ENCODE measurements around the gene PITPNB.
A peak's percentile ranks its signal among the peaks of the same experiment; 100 is the strongest.

PITPNB gene

GRCh38 chr22:27880778-27881394, 38.2 kb downstream of the PITPNB start:
- DNase-seq (ENCODE audit: low read depth): peak; percentile 79

DNA sequence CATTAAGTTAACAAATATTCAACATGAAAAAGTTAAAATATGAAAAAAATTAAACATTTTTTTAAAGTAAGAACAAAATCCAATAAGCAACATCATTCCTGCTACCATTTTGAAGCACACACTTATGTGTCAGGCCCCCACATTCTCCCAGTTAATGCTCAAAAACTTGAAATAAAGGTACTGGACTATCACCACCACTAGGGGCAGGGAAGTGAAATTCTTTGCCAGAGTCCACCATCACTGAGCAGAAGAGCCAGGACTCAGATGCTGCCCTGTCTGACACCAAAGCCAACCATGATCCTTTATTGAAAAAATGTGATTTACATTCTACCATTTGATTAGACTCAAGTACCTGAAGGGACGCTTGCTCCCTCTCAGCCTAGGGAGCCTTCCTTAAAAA, 39.1 kb downstream of the PITPNB start:
- peak; percentile 57 for DNase-seq (ENCODE audit: low read depth)

- DNase-seq (ENCODE audit: low read depth): no peak
Observed at GRCh38 chr22:27878541-27878940, 40.5 kb downstream of the PITPNB start.

- DNase-seq (ENCODE audit: low read depth): no peak
Observed at GRCh38 chr22:27877501-27877900, 41.6 kb downstream of the PITPNB start.

DNA sequence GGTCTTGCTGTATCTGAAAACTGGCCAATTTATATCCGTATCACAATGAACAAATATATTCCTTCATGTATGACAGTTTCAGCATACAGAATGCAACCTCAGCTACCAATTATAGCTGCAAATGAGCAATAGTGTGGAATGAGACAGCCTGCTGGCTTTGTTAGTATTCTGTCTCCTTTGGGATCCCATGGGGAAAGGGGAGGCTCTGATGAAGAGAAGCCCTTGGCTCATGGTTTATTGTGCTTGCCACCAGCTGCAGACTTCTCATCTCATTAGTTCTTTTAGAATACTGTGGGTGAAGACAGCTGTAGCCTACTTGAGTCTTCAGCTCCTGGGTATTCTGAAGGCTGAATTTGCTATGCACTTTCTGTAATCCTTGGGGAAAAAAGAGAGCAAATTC, 42.4 kb downstream of the PITPNB start:
- DNase-seq (ENCODE audit: low read depth): no peak

- DNase-seq (ENCODE audit: low read depth): no peak
Observed at GRCh38 chr22:27875951-27876350, 43.1 kb downstream of the PITPNB start.

DNA sequence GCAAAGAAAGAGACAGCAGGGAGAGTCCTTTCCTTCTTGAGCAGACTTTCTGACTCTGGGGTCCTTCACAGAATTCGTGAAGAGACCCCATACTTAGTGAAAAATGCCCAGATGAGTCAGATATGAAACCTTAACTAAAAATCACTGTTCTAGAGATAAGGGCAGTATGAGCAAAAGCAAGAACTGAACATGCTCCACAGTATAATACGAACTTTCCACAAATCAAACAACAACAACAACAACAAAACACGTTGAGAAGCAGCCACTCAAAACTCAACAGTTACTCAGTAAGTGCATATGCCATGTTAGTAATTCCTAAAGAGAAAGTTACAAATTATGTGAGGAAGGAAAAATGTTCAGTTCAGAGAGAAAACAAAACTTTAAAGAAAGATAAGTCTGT, 44.3 kb downstream of the PITPNB start:
- no peak for DNase-seq (ENCODE audit: low read depth)

DNA sequence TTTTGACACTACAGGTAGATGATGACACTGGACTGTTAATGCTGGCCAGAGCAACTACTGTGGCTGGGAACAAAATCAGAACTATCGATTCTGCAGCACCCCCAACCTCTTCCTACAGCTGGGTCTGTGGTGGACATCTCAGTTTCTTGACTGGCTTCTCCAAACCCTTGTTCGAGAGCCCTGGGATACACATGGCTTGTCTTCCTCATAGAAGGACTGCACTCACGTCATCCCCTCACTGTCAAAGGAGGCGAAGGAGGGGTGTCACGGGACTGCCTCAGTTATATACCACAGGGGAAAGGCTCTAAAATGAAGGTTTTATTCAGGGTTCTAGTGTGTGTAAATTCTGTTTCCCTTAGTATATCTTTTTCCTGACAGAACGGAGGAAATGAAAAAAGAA, 44.9 kb downstream of the PITPNB start:
- no peak for DNase-seq (ENCODE audit: low read depth)

- DNase-seq (ENCODE audit: low read depth): no peak
Observed at GRCh38 chr22:27873472-27873871, 45.6 kb downstream of the PITPNB start.

GRCh38 chr22:27872488-27872887, 46.6 kb downstream of the PITPNB start:
- no peak for DNase-seq (ENCODE audit: low read depth)

GRCh38 chr22:27871306-27872014, 47.6 kb downstream of the PITPNB start:
- no peak for DNase-seq (ENCODE audit: low read depth)

GRCh38 chr22:27870234-27871191, 48.5 kb downstream of the PITPNB start:
- DNase-seq (ENCODE audit: low read depth): no peak

DNA sequence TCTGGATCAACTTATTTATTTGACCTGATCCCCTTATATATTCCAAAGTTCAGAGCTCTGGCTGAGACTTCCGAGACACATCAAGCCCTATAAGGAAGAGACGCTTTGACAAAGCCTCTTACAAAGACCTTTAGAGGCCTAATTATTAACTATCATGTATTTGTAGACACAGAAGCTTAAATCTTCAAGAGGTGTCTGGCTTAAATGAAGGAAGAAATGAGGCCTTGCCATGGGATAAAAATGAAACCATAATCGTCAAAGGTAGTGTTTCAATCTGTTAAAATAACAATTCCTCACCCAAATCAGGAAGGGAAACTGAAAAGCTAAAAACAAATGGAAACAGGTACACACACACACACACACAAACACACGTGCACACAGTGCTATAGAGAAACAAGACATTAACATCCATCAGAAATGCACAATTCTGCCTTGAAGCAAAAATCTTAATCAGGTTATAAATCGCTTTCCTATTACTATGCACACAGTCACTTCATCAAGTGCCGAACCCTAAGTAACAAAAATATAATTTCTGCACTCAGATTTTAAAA, 50.2 kb downstream of the PITPNB start:
- no peak for DNase-seq (ENCODE audit: low read depth)

DNA sequence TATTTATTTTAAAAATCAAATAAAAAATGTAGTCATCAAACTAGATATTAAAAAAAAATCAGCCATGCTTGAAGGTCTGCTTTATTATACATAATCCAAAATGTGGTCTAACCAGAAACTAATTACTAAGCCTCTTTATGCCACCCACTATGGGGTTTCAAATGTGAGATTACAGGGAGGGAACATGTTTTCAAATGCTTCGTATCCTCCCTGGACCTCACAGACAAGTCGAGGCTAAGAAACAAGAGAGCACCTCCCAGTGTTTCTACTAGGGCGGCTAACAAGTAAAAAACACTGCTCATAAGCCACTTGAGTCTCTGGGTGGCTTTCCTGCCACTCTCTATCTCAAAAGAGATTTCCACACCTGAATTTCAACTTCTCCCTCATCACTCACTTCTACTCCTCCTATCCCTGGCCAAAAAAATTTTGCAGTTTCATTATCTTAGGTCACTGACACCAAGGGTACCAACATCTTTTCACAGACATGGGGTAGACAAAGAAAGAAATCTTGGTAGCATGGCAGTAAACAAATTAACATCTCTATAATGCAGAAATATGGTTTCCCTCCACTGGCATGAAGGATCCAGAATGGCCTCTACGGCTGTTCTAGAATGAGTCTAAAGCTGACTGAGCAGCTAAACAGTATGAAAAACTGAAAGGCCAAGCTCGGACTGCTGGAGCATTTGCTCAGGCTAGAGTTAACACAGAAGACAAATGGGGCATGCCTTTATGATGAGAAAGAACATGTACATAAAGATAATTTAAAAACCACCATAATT, 50.9 kb downstream of the PITPNB start:
- no peak for DNase-seq (ENCODE audit: low read depth)

- DNase-seq (ENCODE audit: low read depth): peak; percentile 62
Observed at GRCh38 chr22:27867085-27867952, 51.7 kb downstream of the PITPNB start.

GRCh38 chr22:27866135-27867084, 52.6 kb downstream of the PITPNB start:
- peak; percentile 96 for DNase-seq (ENCODE audit: low read depth)

GRCh38 chr22:27865496-27865895, 53.6 kb downstream of the PITPNB start:
- no peak for DNase-seq (ENCODE audit: low read depth)

- no peak for DNase-seq (ENCODE audit: low read depth)
Observed at GRCh38 chr22:27863556-27863955, 55.5 kb downstream of the PITPNB start.

- no peak for DNase-seq (ENCODE audit: low read depth)
Observed at GRCh38 chr22:27863001-27863400, 56.1 kb downstream of the PITPNB start.

- DNase-seq (ENCODE audit: low read depth): peak; percentile 38
Observed at GRCh38 chr22:27859336-27859735, 59.7 kb downstream of the PITPNB start.
